HUES6 (cell line): ENCODE data around the gene CCDC71L.

ENCODE experiments used
- H3K27ac ChIP-seq: 2 replicates; pipeline ENCODE4 v1.7.0; 2013; ENCODE audit warnings: low read depth, mild to moderate bottlenecking, low read length, inconsistent platforms
- H3K27me3 ChIP-seq: 2 replicates; pipeline ENCODE4 v1.6.1; 2013; ENCODE audit warnings: low read length; ENCODE audit not compliant: control insufficient read depth, insufficient read depth
- H3K36me3 ChIP-seq: 2 replicates; pipeline ENCODE4 v1.6.1; 2013; ENCODE audit warnings: low read length; ENCODE audit not compliant: control insufficient read depth, insufficient read depth
- H3K4me1 ChIP-seq: 2 replicates; pipeline ENCODE4 v1.6.1; 2013; ENCODE audit warnings: low read length; ENCODE audit not compliant: control insufficient read depth, insufficient read depth
- H3K4me3 ChIP-seq: 2 replicates; pipeline ENCODE4 v1.5.1; 2013; ENCODE audit warnings: low read depth, low read length
- H3K9ac ChIP-seq: one replicate; pipeline ENCODE4 v1.6.1; 2013; ENCODE audit warnings: mild to moderate bottlenecking, low read length
- H3K9me3 ChIP-seq: 2 replicates; pipeline ENCODE4 v1.6.1; 2013; ENCODE audit warnings: low read depth, low read length; ENCODE audit not compliant: control insufficient read depth, insufficient read depth

The CCDC71L gene

DNA sequence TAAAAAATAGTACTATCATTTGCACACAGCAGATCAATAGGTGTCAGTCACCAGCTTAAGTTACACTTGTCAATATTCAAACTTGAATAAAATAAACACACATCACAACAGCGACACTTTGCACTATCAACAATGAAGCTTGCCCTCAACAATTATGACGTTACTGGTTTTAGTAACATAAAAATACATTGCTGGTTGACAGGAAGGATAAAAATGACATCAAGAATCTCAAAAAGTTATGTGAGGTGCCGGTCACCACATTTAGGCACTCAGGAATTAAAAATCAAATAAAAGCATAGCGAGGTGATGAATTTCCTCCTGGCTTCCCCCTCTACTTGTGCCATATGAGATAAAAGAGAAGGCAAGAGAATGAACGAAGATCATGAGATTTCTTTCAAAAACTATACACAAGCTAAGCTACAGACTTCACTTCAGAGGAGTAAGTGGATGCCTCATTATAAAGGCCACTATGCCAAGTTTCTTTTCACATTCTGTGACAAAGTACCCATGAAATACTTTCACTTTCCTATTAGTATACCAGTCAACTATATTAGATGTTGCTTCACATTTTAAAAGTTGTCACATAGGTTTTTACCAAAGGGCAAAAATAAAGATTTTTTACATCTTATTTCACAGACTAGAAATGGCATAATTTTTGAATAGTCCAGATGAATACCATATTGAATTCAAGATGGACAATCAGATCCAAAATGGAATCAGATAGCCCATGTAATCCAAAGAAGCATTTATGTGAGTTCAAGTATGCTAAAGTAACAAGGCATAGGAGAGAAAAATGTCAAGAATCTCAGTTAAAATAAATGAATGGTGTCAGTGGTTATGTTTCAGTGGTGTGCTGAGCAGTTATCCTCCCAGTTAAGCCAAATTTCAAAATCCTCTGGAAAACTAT lies 3.6 kb downstream of the CCDC71L start:
- 0 out of 2 replicates have a peak, but pooled peaks cover 7% of the 10 kb centered on the region for H3K4me1 ChIP-seq
- no peak overlapping the region for H3K27ac ChIP-seq
- no peaks in the 10 kb centered on the region for H3K36me3 ChIP-seq
- H3K27me3 ChIP-seq: no peaks in the 10 kb centered on the region
- H3K4me3 ChIP-seq: no peak overlapping the region
- H3K9ac ChIP-seq: no peak overlapping the region
- no peaks in the 10 kb centered on the region for H3K9me3 ChIP-seq

- Histone ChIP-seq H3K9ac (no peak overlapping the region), H3K27me3 (no peaks in the 10 kb centered on the region), H3K4me3 (no peak overlapping the region), H3K9me3 (no peaks in the 10 kb centered on the region), H3K36me3 (no peaks in the 10 kb centered on the region), H3K4me1 (0 out of 2 replicates have a peak, but pooled peaks cover 4% of the 10 kb centered on the region), H3K27ac (no peak overlapping the region)
Measured at GRCh38 chr7:106655703-106656498, 5.1 kb downstream of the CCDC71L start.

GRCh38 chr7:106653488-106653887 lies 7.5 kb downstream of the CCDC71L start:
- Histone ChIP-seq H3K36me3 (no peaks in the 10 kb centered on the region), H3K9ac (no peak overlapping the region), H3K9me3 (no peaks in the 10 kb centered on the region), H3K27ac (no peak overlapping the region), H3K4me1 (0 out of 2 replicates have a peak, but pooled peaks cover 4% of the 10 kb centered on the region), H3K27me3 (no peaks in the 10 kb centered on the region), H3K4me3 (no peak overlapping the region)

GRCh38 chr7:106652909-106653308 lies 8.0 kb downstream of the CCDC71L start:
- H3K4me1 ChIP-seq: 0 out of 2 replicates have a peak, but pooled peaks cover 4% of the 10 kb centered on the region
- no peak overlapping the region for H3K4me3 ChIP-seq
- H3K27me3 ChIP-seq: no peaks in the 10 kb centered on the region
- H3K27ac ChIP-seq: no peak overlapping the region
- no peak overlapping the region for H3K9ac ChIP-seq
- no peaks in the 10 kb centered on the region for H3K36me3 ChIP-seq
- H3K9me3 ChIP-seq: no peaks in the 10 kb centered on the region

DNA sequence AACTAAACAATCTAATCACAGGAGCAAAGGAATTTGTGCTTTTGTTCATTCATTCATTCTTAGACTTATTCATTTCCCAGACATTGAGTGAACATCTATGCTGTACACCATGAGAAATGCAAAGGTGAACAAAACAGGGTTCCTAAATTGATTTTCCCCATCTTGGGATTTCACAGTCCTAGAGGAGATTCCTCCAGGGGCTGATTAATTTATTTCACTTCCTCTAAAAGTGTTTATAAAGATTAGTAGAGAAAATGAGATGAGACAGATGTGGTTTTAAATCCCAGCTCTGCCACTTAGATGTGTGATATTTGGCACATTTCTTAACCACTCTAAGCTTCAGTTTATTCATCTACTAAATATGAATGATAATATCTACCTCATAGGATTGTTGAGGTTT lies 8.9 kb downstream of the CCDC71L start:
- Histone ChIP-seq H3K4me3 (no peak overlapping the region), H3K4me1 (0 out of 2 replicates have a peak, but pooled peaks cover 4% of the 10 kb centered on the region)

DNA sequence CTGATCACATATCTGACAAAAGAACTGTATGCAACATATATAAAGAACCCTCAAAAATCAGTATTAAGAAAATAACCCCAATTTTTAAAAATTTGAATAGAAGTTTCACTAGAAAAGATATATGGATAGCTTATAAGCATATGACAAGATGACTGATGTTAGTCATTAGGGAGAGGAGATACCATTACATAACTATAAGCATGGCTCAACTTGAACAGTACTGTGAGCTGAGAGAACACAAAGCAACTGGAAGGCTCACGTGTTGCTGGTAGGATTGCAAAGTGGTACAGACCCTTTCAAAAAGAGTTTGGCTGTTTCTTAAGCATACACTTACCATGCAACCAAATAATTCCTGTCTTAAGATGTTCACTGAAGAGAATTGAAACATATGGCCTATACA lies 14.7 kb downstream of the CCDC71L start:
- Histone ChIP-seq H3K4me1 (no peaks in the 10 kb centered on the region), H3K36me3 (no peaks in the 10 kb centered on the region), H3K9me3 (no peaks in the 10 kb centered on the region), H3K27ac (no peak overlapping the region), H3K27me3 (no peaks in the 10 kb centered on the region), H3K4me3 (no peak overlapping the region), H3K9ac (no peak overlapping the region)

More for the DNA sequence above, 8.9 kb downstream of the CCDC71L start:
- H3K9ac ChIP-seq: no peak overlapping the region
- no peaks in the 10 kb centered on the region for H3K27me3 ChIP-seq
- no peaks in the 10 kb centered on the region for H3K36me3 ChIP-seq
- H3K27ac ChIP-seq: no peak overlapping the region
- no peaks in the 10 kb centered on the region for H3K9me3 ChIP-seq

DNA sequence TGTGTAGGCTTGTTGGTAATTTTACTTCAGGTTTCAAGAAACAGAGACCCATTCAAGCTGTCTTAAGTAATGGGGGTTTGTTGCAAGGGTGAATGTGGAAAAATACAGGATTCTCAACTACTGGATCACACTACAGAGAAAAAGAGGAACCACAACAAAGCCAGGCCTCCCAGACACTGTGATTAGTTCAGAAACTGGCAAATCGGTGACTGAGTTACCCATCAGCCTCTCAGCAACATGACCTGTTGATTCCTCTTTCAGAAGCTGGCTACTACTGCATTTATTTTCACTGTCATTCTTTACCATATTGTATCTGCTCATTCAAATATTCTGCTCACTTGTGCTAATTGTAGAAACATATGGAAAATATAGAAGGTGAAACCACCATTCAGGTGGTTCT lies 16.0 kb downstream of the CCDC71L start:
- no peaks in the 10 kb centered on the region for H3K4me1 ChIP-seq
- H3K27ac ChIP-seq: no peak overlapping the region

GRCh38 chr7:106643216-106644000 lies 17.6 kb downstream of the CCDC71L start:
- H3K36me3 ChIP-seq: no peaks in the 10 kb centered on the region
- no peak overlapping the region for H3K27ac ChIP-seq
- H3K4me1 ChIP-seq: no peaks in the 10 kb centered on the region
- H3K9ac ChIP-seq: no peak overlapping the region
- no peaks in the 10 kb centered on the region for H3K27me3 ChIP-seq
- no peaks in the 10 kb centered on the region for H3K9me3 ChIP-seq
- no peak overlapping the region for H3K4me3 ChIP-seq

More for the DNA sequence above, 16.0 kb downstream of the CCDC71L start:
- H3K9ac ChIP-seq: no peak overlapping the region
- no peaks in the 10 kb centered on the region for H3K9me3 ChIP-seq
- no peaks in the 10 kb centered on the region for H3K27me3 ChIP-seq
- no peaks in the 10 kb centered on the region for H3K36me3 ChIP-seq
- no peak overlapping the region for H3K4me3 ChIP-seq

DNA sequence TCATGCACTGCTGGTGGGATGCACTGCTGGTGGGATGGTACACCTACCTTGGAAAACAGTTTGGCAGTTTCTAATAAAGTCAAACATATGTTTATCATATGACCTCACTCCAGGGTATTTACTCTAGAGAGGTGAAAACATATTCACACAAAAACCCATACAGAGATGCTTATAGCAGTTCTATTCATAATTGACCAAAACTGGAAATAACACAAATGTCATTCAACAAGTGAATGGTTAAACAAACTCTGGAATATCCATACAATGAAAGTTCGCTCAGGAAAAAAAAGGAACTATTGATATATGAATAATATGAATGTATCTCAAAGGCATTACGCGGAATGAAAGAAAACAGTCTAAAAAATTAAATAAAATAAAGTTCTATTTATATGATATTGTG lies 19.5 kb downstream of the CCDC71L start:
- no peaks in the 10 kb centered on the region for H3K36me3 ChIP-seq
- no peaks in the 10 kb centered on the region for H3K9me3 ChIP-seq
- H3K4me3 ChIP-seq: no peak overlapping the region
- H3K27ac ChIP-seq: no peak overlapping the region
- no peaks in the 10 kb centered on the region for H3K27me3 ChIP-seq
- H3K9ac ChIP-seq: no peak overlapping the region
- H3K4me1 ChIP-seq: no peaks in the 10 kb centered on the region

DNA sequence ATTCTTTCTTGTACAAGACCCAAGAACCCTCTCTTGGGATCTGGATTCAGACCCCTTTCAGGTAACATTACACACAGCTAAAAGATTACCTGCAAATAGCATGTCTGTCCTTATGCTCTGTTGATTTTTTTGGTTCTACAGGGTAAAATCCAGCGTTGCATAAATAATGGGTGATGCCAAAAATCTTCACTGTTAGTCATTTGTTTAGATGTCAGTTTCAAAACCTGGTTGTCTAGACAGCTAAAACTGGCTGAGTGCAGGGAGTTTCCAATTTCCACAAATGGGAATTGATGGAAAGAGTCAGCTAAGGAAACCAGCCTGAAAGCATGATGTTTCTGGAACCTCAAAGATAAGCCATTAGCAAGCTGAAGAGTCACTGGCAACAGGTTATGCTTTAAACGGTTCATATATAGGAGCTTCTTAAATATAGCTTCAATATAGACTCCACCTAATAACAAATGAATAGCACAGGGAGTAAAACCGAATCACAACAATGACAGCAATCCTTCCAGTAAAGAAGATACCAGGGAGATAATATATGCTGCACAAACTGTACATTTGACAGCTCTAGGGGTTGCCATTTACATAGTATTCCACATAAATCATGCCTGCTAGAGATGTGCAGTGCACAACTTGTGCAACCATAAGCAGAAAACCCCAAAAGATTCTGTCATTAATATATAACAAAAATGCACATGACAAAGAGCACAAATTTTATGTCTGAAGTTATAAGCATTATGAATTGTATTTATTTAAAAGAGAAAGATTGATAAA lies 20.4 kb downstream of the CCDC71L start:
- Histone ChIP-seq H3K9ac (no peak overlapping the region), H3K9me3 (no peaks in the 10 kb centered on the region), H3K4me3 (no peak overlapping the region), H3K27me3 (no peaks in the 10 kb centered on the region), H3K4me1 (no peaks in the 10 kb centered on the region), H3K36me3 (no peaks in the 10 kb centered on the region), H3K27ac (no peak overlapping the region)
